Spleen (tissue), 11 donors: Measurements from ENCODE around the gene TBCA. TPM values are rescaled to one million over a fixed set of nuclear protein-coding genes. Genes with fewer than 3 reads are reported as not detected.

ENCODE experiments used
- DNase-seq: peaks from one replicate; pipeline ENCODE4 v3.0.0-alpha.2; 2020
- H3K27ac ChIP-seq, 8 donors: fragments of 200-600 bp; sonication (generic) in 7 of 8; 1 replicate in 4 of 8; 2 replicates in 4 of 8; pipeline versions ENCODE4 v1.5.0 to v1.8.0; 2016 to 2021; ENCODE audit warnings: inconsistent platforms in 4 of 8, mild to moderate bottlenecking in 4 of 8, moderate library complexity in 1 of 8
- H3K27me3 ChIP-seq, 7 donors: fragments of 200-600 bp; sonication (generic) in 6 of 7; replicated peaks in 1 of 7; 1 replicate in 4 of 7; 2 replicates in 3 of 7; pipeline versions ENCODE4 v1.5.0 to v1.8.0; 2016 to 2021; ENCODE audit warnings: inconsistent platforms in 3 of 7, mild to moderate bottlenecking in 1 of 7
- H3K36me3 ChIP-seq, 6 donors: fragments of 200-600 bp; sonication (generic) in 5 of 6; 1 replicate in 4 of 6; 2 replicates in 2 of 6; pipeline versions ENCODE4 v1.5.0 to v1.8.0; 2016 to 2021; ENCODE audit warnings: inconsistent platforms in 2 of 6
- H3K4me1 ChIP-seq, 6 donors: fragments of 200-600 bp; sonication (generic) in 5 of 6; 1 replicate in 3 of 6; 2 replicates in 3 of 6; pipeline versions ENCODE4 v1.5.0 to v1.8.0; 2016 to 2021; ENCODE audit warnings: inconsistent platforms in 3 of 6
- H3K4me3 ChIP-seq, 8 donors: fragments of 200-600 bp; sonication (generic) in 7 of 8; 1 replicate in 4 of 8; 2 replicates in 4 of 8; pipeline versions ENCODE4 v1.5.0 to v1.8.0; 2016 to 2021; ENCODE audit warnings: inconsistent platforms in 4 of 8, mild to moderate bottlenecking in 4 of 8, moderate library complexity in 2 of 8
- H3K9me3 ChIP-seq, 8 donors: fragments of 200-600 bp; sonication (generic) in 7 of 8; 1 replicate in 4 of 8; 2 replicates in 4 of 8; pipeline versions ENCODE4 v1.5.0 to v1.8.0; 2016 to 2021; ENCODE audit warnings: inconsistent platforms in 4 of 8
- POLR2A ChIP-seq, 3 donors: fragments of 450-650 bp; IDR thresholded peaks; one replicate each; pipeline ENCODE4 v1.5.1; 2017; ENCODE audit warnings: antibody characterized with exemption in 3 of 3, mild to moderate bottlenecking in 1 of 3
- POLR2AphosphoS5 ChIP-seq, 3 donors: sonication (generic); formaldehyde crosslinking; IDR thresholded peaks; one replicate each; pipeline ENCODE4 v1.5.1; 2017; ENCODE audit warnings: antibody characterized with exemption in 3 of 3
- WGBS, 5 donors: extraction: QIAGEN DNeasy Blood & Tissue Kit in 3 of 5; methylation state at CpG; one replicate each; pipeline versions ENCODE4 v1.1.5 to v1.1.7; 2013 to 2018; 5-methylcytosine and 5-hydroxymethylcytosine counted together
- intact Hi-C: fragments of 100-400 bp; cut with DNase I; formaldehyde crosslinking; loops from one replicate; pipeline ENCODE4 v1.15.0; 2023; ENCODE audit warnings: low total_unique reads
- polyA plus RNA-seq, 3 donors: library from polyadenylated mRNA; stranded (reverse); fragments of 200-250 nt; gene quantifications; one replicate each; pipeline ENCODE4 v1.2.1, GENCODE V29; 2013
- total RNA-seq, 7 donors: library from RNA; depleted of rRNA in 3 of 7; stranded (reverse); fragments of >200 nt in 3 of 7; fragmentation: NEBNext Ultra II Directional in 4 of 7; extraction: Animal tissue kit (Norgen Biotek cat#: 25700) in 4 of 7; gene quantifications; one replicate each; pipeline versions ENCODE4 v1.1.0 to v1.2.1, GENCODE V29; 2016 to 2021
- TF ChIP-seq, protein P1 (sequence below), 11 experiments: fragments of 200-600 bp in 7 of 11; fragments of 450-650 bp in 4 of 11; sonication (generic) in 4 of 11; IDR thresholded peaks in 8 of 11; conservative IDR thresholded peaks in 3 of 11; 1 replicate in 7 of 11; 2 replicates in 4 of 11; pipeline versions ENCODE4 v1.4.0 to v1.8.0; 2016 to 2021; ENCODE audit warnings: antibody characterized with exemption in 11 of 11, inconsistent platforms in 4 of 11, mild to moderate bottlenecking in 1 of 11
- donor health status: healthy with polysubstance abuse.
- donor health status: DM: no; HTN: no; CAD: no; lungs with moderate emphysema.
- donor health status: DM: no; HTN: no; CAD: no.
- donor health status: Bipolar disorder and iron deficiency.
- donor health status: healthy.
- donor health status: DM: no; HTN: no; CAD: no.
- donor health status: DM: yes; HTN: yes; CAD: no.

The TBCA gene
- total and polyA plus RNA-seq, 10 donors, result 92.2 to 267 (median 108) TPM

DNA sequence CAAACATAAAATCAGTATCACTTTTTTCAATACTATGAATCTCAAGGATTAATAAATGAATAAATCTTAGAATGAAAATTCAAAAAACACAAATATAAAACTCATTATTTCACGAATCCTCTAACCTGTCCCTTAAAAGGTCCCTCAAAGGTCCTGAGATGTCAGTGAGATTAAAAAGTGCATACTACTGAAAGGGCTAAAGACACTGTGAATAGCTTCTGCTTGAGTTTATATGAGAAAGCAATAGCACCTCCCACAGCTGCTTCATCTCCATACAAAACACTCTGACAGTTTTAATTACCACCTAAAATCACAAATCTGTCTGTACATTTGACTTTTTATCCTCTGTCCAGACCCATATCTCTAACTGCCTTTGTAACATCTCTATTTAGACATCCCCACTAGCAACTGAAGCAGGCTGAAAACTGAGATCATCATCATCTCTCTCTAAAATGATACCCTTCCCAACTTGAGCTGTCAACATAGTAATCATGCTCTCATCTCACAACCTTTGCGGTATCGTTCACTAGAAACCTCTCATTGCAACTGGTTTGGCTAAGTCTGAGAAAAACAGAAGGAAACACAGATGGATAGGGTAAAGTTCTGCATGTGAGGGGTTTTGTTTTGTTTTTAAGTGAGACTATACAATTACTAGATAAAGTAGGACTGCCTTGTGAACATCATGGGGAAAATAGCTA lies 56.3 kb downstream of the TBCA start:
- 86 to 91% (median 88%) methylated on average over 3 of the region's 3 CpGs for WGBS, 5 donors
- no peak for DNase-seq
- Histone ChIP-seq H3K9me3 (no peaks in the 10 kb centered on the region), H3K36me3 (no peaks in the 10 kb centered on the region), H3K27ac (peak overlapping the region in 1 of 8 donors; percentile 33), H3K4me1 (peaks cover 3 to 22% (median 13%) of the 10 kb centered on the region in 6 donors), H3K27me3 (no peaks in the 10 kb centered on the region), H3K4me3 (no peak overlapping the region)
- TF ChIP-seq POLR2A (IDR thresholded peaks at IDR 0.05) (no peak), POLR2AphosphoS5 (IDR thresholded peaks at IDR 0.05) (no peak)
- TF ChIP-seq, protein P1, sequence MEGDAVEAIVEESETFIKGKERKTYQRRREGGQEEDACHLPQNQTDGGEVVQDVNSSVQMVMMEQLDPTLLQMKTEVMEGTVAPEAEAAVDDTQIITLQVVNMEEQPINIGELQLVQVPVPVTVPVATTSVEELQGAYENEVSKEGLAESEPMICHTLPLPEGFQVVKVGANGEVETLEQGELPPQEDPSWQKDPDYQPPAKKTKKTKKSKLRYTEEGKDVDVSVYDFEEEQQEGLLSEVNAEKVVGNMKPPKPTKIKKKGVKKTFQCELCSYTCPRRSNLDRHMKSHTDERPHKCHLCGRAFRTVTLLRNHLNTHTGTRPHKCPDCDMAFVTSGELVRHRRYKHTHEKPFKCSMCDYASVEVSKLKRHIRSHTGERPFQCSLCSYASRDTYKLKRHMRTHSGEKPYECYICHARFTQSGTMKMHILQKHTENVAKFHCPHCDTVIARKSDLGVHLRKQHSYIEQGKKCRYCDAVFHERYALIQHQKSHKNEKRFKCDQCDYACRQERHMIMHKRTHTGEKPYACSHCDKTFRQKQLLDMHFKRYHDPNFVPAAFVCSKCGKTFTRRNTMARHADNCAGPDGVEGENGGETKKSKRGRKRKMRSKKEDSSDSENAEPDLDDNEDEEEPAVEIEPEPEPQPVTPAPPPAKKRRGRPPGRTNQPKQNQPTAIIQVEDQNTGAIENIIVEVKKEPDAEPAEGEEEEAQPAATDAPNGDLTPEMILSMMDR (IDR thresholded peaks at IDR 0.05 in 8 of 11, conservative IDR thresholded peaks at IDR 0.05 in 3 of 11), result no peak
- intact Hi-C loops, result no loop called here

DNA sequence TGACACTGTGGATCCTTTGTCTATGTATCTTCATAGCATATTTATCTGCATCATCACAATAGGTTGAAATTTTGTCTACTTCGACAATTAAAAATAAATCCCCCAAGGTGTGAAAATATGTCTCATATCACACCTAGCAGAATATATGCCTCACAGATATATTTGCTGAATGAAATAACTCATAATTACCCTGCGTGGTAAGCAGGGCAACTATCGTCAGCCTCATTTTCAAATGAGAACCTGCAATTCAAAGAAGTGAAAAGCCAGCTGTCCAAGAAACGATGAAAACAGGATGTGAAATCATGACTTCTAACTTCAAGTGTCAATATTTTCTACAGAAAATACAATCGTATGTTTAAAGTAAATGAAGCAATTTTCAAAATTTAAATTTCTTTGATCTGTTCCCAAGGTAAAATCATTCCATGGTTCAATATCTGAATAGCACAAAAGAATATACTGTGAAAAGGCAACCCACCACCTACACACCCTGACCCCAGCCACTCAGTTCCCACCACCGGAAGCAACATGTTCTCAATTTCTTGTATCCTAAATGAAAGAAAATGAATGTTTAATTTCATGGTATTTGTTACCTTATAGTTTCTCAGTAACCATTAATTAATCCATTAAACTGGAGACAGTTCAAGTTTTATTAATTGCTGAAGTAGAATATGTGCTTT lies 57.1 kb downstream of the TBCA start:
- TF ChIP-seq POLR2A (IDR thresholded peaks at IDR 0.05) (no peak), POLR2AphosphoS5 (IDR thresholded peaks at IDR 0.05) (no peak)
- TF ChIP-seq, protein P1 (IDR thresholded peaks at IDR 0.05 in 8 of 11, conservative IDR thresholded peaks at IDR 0.05 in 3 of 11), result no peak
- no peak for DNase-seq
- H3K4me3 ChIP-seq, result no peak overlapping the region
- H3K27ac ChIP-seq, result peak overlapping the region in 2 of 8 donors; percentile 8 to 33
- peaks cover 3 to 22% (median 10%) of the 10 kb centered on the region in 6 donors for H3K4me1 ChIP-seq
- H3K9me3 ChIP-seq, result no peaks in the 10 kb centered on the region
- WGBS, 5 donors, result 61 to 72% (median 67%) methylated on average over 6 of the region's 6 CpGs
- intact Hi-C loops, result no loop called here
- no peaks in the 10 kb centered on the region for H3K36me3 ChIP-seq
- no peaks in the 10 kb centered on the region for H3K27me3 ChIP-seq

DNA sequence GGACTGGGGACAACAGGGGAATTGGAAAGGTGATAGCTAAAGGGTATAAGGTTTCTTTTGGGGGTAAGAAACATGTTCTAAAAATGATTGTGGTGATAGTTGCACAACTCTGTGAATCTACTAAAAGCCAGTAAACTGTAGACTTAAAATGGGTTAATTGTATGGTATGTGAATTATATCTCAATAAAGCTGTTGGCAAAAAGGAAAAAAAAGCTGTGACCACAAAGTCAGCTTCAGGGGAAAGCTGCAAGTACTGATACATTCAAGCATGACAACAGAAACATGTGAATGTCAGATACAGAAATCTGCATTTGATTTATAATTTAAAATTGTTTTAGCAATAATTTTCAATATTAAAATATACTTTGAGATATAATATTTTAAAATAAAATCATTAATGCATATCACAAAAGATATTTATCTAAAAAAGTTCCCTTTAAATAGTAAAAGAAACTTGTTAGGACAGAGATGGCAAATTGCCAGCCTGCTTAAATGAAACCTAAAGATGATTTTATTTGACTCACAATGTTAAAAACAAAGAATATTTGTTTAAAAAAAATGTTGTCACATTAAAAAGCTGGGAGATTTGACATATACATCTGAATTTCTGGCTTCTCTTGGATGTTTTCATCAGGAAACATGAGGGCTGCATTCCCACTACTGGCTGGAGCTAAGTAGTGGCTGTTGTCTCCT lies 66.0 kb downstream of the TBCA start:
- no peaks in the 10 kb centered on the region for H3K9me3 ChIP-seq
- intact Hi-C loops, result no loop called here
- peaks cover 0 to 13% (median 0%) of the 10 kb centered on the region in 6 donors for H3K4me1 ChIP-seq
- H3K27ac ChIP-seq, result no peak overlapping the region
- no peaks in the 10 kb centered on the region for H3K27me3 ChIP-seq
- no peak for DNase-seq
- TF ChIP-seq, protein P1 (IDR thresholded peaks at IDR 0.05 in 8 of 11, conservative IDR thresholded peaks at IDR 0.05 in 3 of 11), result no peak
- TF ChIP-seq POLR2A (IDR thresholded peaks at IDR 0.05) (no peak), POLR2AphosphoS5 (IDR thresholded peaks at IDR 0.05) (no peak)
- no peak overlapping the region for H3K4me3 ChIP-seq
- H3K36me3 ChIP-seq, result peaks cover 2 to 35% (median 29%) of the 10 kb centered on the region in 6 donors

DNA sequence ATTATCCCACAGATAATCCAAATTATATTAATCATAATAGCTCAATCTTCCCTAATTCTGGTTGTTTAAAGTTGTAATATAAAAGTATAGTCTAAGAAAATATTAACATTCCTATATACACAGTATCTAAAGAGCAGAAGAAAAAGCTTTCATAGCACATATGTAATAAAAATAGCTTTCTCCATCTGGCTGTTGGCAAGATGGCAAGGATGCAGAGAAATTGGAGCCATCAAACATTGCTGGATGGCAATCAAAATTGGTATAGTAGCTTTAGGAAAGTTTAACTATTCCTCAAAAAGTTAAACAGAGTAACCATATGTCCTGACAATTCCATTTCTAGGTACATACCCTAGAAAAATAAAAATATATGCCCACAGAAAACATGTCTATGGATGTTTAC lies 66.8 kb downstream of the TBCA start:
- DNase-seq, result no peak
- no peak overlapping the region for H3K4me3 ChIP-seq
- intact Hi-C loops, result no loop called here

More for the DNA sequence above, 66.8 kb downstream of the TBCA start:
- no peak overlapping the region for H3K27ac ChIP-seq
- TF ChIP-seq POLR2A (IDR thresholded peaks at IDR 0.05), result no peak
- TF ChIP-seq POLR2AphosphoS5 (IDR thresholded peaks at IDR 0.05), result no peak
- TF ChIP-seq, protein P1 (IDR thresholded peaks at IDR 0.05 in 8 of 11, conservative IDR thresholded peaks at IDR 0.05 in 3 of 11), result no peak
- H3K4me1 ChIP-seq, result peaks cover 0 to 13% (median 0%) of the 10 kb centered on the region in 6 donors
- H3K9me3 ChIP-seq, result no peaks in the 10 kb centered on the region
- H3K36me3 ChIP-seq, result peaks cover 2 to 43% (median 36%) of the 10 kb centered on the region in 6 donors
- H3K27me3 ChIP-seq, result no peaks in the 10 kb centered on the region
